Measurements from ENCODE around the gene CELF2. TPM values are rescaled to one million over a fixed set of nuclear protein-coding genes. Genes with fewer than 3 reads are reported as not detected.

The CELF2 gene
- total RNA-seq, 1 experiment from 2014 or later, result 28.7 TPM

DNA sequence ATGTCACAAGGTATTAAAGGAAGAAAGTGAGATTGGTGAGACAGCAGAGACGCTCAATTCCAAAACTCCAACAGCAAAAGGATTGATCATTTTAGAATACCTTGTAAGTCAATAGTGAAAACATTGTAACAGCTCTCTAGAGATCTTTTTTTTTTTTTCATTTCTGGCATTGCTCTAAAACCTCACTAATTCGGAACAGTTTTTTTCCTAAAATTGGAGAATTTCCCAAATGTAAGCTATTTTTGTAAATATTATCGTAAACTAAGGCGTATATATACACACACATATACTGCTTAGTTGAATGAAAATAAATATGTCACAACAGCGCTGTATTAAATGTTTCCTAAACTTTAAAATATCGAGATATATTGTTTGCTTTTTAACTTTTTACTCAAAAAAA, 30.6 kb upstream of the CELF2 start:
- Mint-ChIP-seq H3K9me3 (no peaks in the 10 kb centered on the region), H3K4me1 (peaks cover 6 to 7% of the 10 kb centered on the region in 2 experiments), H3K27me3 (ENCODE audit: low read depth) (no peaks in the 10 kb centered on the region), H3K36me3 (ENCODE audit: insufficient read depth in 1 of 3, low read depth in 3 of 3) (no peaks in the 10 kb centered on the region), H3K4me3 (no peak overlapping the region), H3K27ac (no peak overlapping the region)
- no peaks in the 10 kb centered on the region for H3K79me2 ChIP-seq (ENCODE audit: insufficient read depth, low read length)
- H3K4me2 ChIP-seq (ENCODE audit: insufficient read depth, insufficient read length, low read length), result no peak overlapping the region
- no peak overlapping the region for H4K91ac ChIP-seq (ENCODE audit: insufficient read length, low read depth, low read length)
- H2AFZ ChIP-seq (ENCODE audit: low read length), result no peak overlapping the region
- WGBS (ENCODE audit: extremely low coverage, insufficient read length, low lambda C conversion rate), result no CpG with 5 or more reads among the region's 6 CpGs
- no peaks in the 10 kb centered on the region for H4K20me1 ChIP-seq (ENCODE audit: control insufficient read depth, insufficient read depth, insufficient read length)
- H2BK20ac ChIP-seq (ENCODE audit: low read depth, low read length, poor library complexity, severe bottlenecking), result no peak overlapping the region
- H3K4me1 ChIP-seq (ENCODE audit: insufficient read depth, low read length), result no peaks in the 10 kb centered on the region
- no peak overlapping the region for H2AK5ac ChIP-seq (ENCODE audit: insufficient read length, low read length)
- no peaks in the 10 kb centered on the region for H3K79me1 ChIP-seq (ENCODE audit: insufficient read depth, low read depth, low read length, poor library complexity, severe bottlenecking)
- H3K9ac ChIP-seq (ENCODE audit: extremely low read depth, insufficient read length, low read length), result no peak overlapping the region
- no peak overlapping the region for H2BK12ac ChIP-seq (ENCODE audit: insufficient read length, low read depth, low read length)
- no peak overlapping the region for H4K5ac ChIP-seq (ENCODE audit: insufficient read length, low read depth, low read length)
- H3K23me2 ChIP-seq (ENCODE audit: insufficient read length, low read depth, low read length, poor library complexity, severe bottlenecking), result no peaks in the 10 kb centered on the region
- H3T11ph ChIP-seq (ENCODE audit: low read length), result no peak overlapping the region
- TF ChIP-seq, protein P1, sequence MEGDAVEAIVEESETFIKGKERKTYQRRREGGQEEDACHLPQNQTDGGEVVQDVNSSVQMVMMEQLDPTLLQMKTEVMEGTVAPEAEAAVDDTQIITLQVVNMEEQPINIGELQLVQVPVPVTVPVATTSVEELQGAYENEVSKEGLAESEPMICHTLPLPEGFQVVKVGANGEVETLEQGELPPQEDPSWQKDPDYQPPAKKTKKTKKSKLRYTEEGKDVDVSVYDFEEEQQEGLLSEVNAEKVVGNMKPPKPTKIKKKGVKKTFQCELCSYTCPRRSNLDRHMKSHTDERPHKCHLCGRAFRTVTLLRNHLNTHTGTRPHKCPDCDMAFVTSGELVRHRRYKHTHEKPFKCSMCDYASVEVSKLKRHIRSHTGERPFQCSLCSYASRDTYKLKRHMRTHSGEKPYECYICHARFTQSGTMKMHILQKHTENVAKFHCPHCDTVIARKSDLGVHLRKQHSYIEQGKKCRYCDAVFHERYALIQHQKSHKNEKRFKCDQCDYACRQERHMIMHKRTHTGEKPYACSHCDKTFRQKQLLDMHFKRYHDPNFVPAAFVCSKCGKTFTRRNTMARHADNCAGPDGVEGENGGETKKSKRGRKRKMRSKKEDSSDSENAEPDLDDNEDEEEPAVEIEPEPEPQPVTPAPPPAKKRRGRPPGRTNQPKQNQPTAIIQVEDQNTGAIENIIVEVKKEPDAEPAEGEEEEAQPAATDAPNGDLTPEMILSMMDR (conservative IDR thresholded peaks at IDR 0.05), result no peak
- H3K27ac ChIP-seq (ENCODE audit: insufficient read length, low read depth, low read length), result no peak overlapping the region
- H3K18ac ChIP-seq (ENCODE audit: insufficient read length, low read depth, low read length), result no peak overlapping the region
- H4K8ac ChIP-seq (replicated peaks; ENCODE audit: insufficient read length, low read depth, low read length), result no peak overlapping the region
- H3K14ac ChIP-seq (ENCODE audit: insufficient read depth, low read length), result no peak overlapping the region
- H3K27me3 ChIP-seq (ENCODE audit: insufficient read depth, low read length), result no peaks in the 10 kb centered on the region
- no peaks in the 10 kb centered on the region for H3K9me3 ChIP-seq (ENCODE audit: control insufficient read depth, low read depth, low read length)
- no peak for DNase-seq
- H3K23ac ChIP-seq (ENCODE audit: insufficient read length, low read depth, low read length), result no peak overlapping the region
- H2BK5ac ChIP-seq (ENCODE audit: insufficient read length, low read length), result no peak overlapping the region
- H2BK15ac ChIP-seq (ENCODE audit: low read depth, low read length), result no peak overlapping the region
- no peak overlapping the region for H3K56ac ChIP-seq (ENCODE audit: insufficient read length, low read depth, low read length)
- H3K4ac ChIP-seq (ENCODE audit: low read depth, low read length), result no peak overlapping the region
- H2BK120ac ChIP-seq (ENCODE audit: low read depth, low read length, poor library complexity, severe bottlenecking), result no peak overlapping the region
